GM18951 (cell line): Measurements from ENCODE around the gene SSRP1.
"Not testable (repeated sequence)": the region's sequence is repeated elsewhere in the genome, so short reads cannot be mapped to it uniquely, and the experiment has no call there.

Experiments used
- POLR2A ChIP-seq: IDR thresholded peaks from 4 replicates; pipeline ENCODE4 v1.6.1; 2011; ENCODE audit warnings: mild to moderate bottlenecking; ENCODE audit not compliant: insufficient read length, insufficient read depth; ENCODE audit errors: extremely low read depth
- in situ Hi-C: fragments of 300-500 bp; cut with MboI; formaldehyde crosslinking; loops from one replicate; pipeline ENCODE4 v1.12.0; 2022; ENCODE audit warnings: low sequenced_read_pairs, mixed read lengths, inconsistent platforms; ENCODE audit not compliant: unreplicated experiment

SSRP1 gene

DNA sequence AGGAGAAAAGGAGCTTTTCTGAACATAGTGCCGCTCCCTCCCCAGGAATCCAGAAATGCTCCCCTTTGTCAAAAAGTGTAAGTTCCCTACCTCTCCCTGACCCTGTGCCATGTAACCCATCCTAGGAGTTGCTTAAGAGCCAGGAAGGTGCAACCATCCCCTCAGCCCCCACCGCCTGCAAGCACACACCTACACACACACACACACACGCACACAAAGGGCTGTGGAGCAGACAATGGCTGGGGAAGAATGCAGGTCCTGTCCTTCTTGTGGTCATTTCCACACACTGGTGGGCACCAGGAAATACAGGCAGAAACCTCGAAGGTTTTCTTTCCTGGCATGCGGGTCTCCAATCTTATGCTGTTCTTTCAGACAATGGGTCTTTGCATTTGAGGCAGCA lies 3.6 kb upstream of the SSRP1 start:
- in situ Hi-C loops: no loop called here
- no peak for TF ChIP-seq POLR2A

DNA sequence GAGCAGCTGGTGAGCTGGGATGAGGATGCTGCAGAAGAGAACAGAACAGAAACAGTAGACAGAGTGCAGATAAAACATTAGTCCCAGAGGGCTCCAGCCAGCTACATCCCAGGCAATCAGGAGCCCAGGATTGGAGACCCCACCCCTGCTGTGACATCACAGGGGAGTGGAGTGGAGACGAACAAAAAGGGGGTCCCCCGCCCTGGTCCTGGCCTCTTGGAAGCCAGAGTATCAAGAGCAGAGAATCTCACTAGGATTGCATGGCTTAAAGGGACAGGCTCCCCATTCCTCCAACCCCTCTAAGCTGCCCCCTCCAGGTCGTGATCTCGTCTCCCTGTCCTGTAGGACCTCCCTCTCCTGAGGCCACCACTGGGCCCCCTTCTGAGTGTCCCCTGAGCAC lies 2.5 kb upstream of the SSRP1 start, which contains the start of gene P2RX3:
Gene P2RX3, plus strand, starts transcription at position 211 of the 400 bp plus-strand sequence. CDS start 199 bp downstream, outside the sequence.
- TF ChIP-seq POLR2A: no peak
- in situ Hi-C loops: no loop called here

DNA sequence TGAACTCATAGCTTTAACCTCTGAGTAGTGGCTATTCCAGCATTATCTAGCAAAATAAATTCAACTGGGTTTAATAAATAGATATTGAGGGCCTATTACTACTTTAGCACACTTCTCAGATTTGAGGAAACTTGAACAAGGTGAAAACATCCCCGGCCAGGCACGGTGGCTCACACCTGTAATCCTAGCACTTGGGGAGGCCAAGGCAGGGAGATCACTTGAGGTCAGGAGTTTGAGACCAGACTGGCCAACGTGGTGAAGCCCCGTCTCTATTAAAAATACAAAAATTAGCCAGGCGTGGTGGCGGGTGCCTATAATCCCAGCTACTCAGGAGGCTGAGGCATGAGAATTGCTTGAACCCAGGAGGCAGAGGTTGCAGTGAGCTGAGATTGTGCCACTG lies 1.2 kb upstream of the SSRP1 start:
- in situ Hi-C loops: not testable (repeated sequence)

DNA sequence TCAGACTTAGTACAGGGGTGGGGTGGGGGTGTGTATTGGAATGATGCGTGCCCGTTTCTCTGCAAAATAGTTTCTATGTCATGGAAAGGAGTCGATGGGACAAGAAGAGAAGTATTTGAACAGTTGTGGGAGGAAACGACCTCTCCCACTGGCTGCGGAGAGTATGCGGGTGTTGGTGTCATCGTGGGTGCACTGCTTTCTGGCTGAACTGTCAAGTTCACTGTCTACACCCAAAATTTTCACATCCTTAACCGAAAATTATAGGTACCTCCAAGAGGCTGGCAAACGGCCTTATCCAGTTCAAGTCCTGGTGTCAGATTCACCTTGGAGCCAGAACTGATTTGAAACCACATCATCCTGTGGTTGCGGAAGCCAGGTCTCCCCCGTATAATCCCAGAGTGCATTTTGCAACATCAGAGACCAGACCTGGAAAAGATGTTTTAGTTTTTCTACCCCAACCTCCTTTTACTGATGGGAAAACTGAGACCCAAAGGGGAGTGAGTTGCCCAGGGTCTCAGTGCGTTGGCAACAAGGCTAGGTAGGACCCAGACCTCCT lies 497 bp upstream of the SSRP1 start:
- TF ChIP-seq POLR2A: no peak
- in situ Hi-C loops: no loop called here

- in situ Hi-C loops: no loop called here
- TF ChIP-seq POLR2A: no peak
Measured at GRCh38 chr11:57335023-57335342, 709 bp downstream of the SSRP1 start.

GRCh38 chr11:57332694-57333440 lies 2.8 kb downstream of the SSRP1 start:
- TF ChIP-seq POLR2A: no peak
- in situ Hi-C loops: no loop called here

DNA sequence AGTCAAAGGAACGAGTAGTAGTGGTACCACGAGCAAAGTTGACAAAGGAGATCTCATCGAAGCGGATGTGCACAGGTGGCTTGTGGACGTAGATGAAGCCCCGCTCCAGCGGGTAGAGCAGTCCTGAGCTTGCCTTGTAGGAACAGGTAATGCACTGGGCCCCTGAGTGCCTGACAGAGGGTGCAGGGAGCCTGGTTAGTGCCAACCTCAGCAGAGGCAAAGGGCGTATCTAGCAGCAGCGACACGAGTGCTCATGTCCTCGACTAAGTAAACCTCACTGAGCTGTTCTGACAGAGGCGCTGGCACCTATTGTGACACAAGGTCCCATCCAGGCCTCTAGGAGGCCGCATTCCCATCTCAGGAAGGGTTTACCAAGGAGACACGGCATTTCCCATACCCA lies 4.0 kb downstream of the SSRP1 start:
- TF ChIP-seq POLR2A: no peak
- in situ Hi-C loops: no loop called here

- in situ Hi-C loops: no loop called here
- TF ChIP-seq POLR2A: no peak
Measured at GRCh38 chr11:57330029-57330428, 5.7 kb downstream of the SSRP1 start.

GRCh38 chr11:57327721-57328120 lies 8.0 kb downstream of the SSRP1 start:
- no peak for TF ChIP-seq POLR2A
- in situ Hi-C loops: no loop called here

DNA sequence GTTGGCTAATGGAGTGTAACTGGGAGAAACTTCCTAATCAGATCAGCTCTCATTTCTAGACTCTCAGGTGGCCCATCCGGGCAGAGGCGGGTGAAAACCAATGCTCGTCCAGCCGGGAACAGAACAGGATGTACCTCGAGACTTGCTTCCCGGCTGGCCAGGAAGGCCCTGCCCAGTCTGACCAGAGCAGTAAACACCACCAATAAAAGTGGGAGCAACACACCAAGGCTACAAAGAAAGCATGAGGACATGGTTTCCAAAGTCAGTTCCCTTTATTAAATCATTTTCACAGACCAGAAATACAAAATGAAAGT lies 10.0 kb downstream of the SSRP1 start:
- in situ Hi-C loops: no loop called here

GRCh38 chr11:57324886-57325734 lies 10.6 kb downstream of the SSRP1 start, which contains the start of gene TNKS1BP1:
TNKS1BP1 (minus strand) TSS chr11:57324952; CDS start chr11:57321885, 3,067 bp downstream.
- peak; percentile 78 for TF ChIP-seq POLR2A
- in situ Hi-C loops: no loop called here

More for the DNA sequence above, 10.0 kb downstream of the SSRP1 start:
- no peak for TF ChIP-seq POLR2A

DNA sequence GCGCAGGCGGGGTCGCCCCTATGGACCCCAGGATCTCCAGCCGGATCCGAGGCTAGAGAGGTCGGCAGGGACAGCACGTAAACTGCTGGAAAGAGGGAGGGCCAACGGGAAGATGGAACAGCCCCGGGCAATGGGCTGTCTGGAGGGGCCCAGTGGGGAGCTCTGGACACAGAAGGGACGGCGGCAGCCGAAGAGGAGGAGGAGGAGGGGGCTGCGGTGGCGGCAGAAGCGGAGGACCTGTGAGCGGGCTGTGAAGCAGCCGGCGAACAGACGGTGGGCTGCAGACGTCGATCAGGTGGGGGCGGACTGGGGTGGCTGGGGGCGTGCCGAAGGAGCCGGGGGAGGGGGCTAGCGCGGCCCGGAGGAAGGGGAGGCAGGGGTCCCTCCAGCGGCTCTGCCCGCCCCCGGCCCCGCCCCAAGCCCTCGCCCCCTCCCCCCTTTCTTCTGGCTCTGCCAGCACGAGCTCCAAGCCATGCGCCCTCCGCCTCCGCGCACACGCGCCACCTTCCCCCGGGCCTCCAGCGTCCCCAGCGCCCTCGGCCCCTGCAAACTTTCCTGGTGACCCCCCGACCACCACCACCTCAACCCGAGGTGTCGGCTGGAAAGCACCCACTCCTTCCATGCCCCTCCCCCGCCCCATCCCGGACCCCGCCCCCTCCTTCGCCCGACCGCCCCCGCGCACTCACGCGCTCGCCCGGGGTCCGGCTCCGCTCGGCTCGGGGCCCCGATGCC lies 11.4 kb downstream of the SSRP1 start:
- no peak for TF ChIP-seq POLR2A

DNA sequence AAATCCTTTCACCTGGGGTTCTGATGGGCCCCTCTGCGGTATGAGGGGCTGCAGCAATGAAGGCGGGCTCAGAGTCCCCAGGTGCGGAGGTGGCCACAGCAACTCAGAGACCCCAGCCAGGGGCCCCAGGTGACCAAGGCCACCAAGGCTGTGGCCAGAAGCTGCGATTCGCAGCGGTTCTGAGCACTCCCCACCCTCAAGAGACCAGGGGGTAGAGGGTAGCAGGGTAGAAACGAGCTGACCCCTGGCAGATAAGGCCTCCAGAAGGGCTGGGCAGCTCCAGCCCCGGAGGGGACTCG lies 11.9 kb downstream of the SSRP1 start:
- in situ Hi-C loops: no loop called here
- no peak for TF ChIP-seq POLR2A

More for the DNA sequence above, 11.4 kb downstream of the SSRP1 start:
- in situ Hi-C loops: no loop called here

DNA sequence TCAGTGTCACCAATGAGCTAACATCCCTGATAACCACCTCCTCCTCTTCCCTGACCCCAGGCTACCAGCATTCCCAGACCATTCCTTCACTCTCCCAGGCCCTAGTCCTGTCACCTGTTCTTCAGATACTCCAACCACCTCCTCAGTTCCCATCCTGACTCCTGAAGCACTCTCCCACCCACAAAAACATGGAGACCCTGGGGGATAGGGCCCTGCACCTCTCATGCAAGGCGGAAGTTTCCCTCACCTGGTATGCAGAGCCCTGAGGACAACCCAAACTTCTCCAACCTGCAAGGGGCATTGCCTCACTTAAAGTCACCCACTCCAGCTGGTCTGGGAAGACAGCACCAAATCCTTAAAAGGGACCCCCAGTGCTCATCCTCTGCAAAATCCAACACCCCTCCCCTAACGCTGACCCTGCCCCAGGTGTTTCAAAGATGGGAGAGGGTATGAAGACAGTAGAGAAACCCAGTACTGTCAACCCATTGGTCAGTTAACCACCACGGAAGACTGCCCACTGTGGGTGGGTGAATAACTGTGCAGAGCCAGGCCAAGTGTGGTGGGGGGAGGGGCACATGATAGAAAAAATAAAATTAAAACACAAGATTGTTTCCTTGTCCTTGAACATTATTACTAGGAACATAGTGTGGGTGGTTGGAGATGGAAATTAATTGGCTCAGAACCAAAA lies 12.4 kb downstream of the SSRP1 start:
- no peak for TF ChIP-seq POLR2A
- in situ Hi-C loops: no loop called here
